Activated B cell treated with CpG ODN at 0.5 μM for 24 hours (primary cell): ENCODE results near the gene RORC. TPM values are rescaled to one million over a fixed set of nuclear protein-coding genes. Genes with fewer than 3 reads are reported as not detected.
"Not testable (repeated sequence)": the region's sequence is repeated elsewhere in the genome, so short reads cannot be mapped to it uniquely, and the experiment has no call there.

Source experiments
- ATAC-seq: fragments of 200-7000 bp; cut with Tn5 transposase; one replicate; pipeline ENCODE4 v1.10.0; 2021; ENCODE audit warnings: low read depth, mild to moderate bottlenecking, moderate library complexity
- CTCF ChIA-PET: fragments of 350-600 bp; sonication (Branson Sonifier 250); formaldehyde crosslinking; loops from one replicate; lab custom pipeline; 2021; ENCODE audit warnings: antibody characterized with exemption; lab: Charles Lee
- POLR2A ChIA-PET: fragments of 350-600 bp; sonication (Branson Sonifier 250); formaldehyde crosslinking; loops from one replicate; lab custom pipeline; 2021; ENCODE audit warnings: antibody characterized with exemption; lab: Charles Lee
- DNase-seq: peaks from one replicate; pipeline ENCODE4 v3.0.0; 2022
- H3K27ac Mint-ChIP-seq: one replicate; pipeline ENCODE4 v1.8.0; 2020; ENCODE audit warnings: mixed read lengths
- H3K27me3 Mint-ChIP-seq: one replicate; pipeline ENCODE4 v1.8.0; 2021; ENCODE audit warnings: mixed read lengths
- H3K36me3 Mint-ChIP-seq: one replicate; pipeline ENCODE4 v1.8.0; 2021; ENCODE audit warnings: low read depth, mixed read lengths
- H3K4me1 Mint-ChIP-seq: one replicate; pipeline ENCODE4 v1.8.0; 2021; ENCODE audit warnings: mixed read lengths
- H3K4me3 Mint-ChIP-seq: one replicate; pipeline ENCODE4 v1.8.0; 2020; ENCODE audit warnings: mild to moderate bottlenecking, mixed read lengths
- H3K9me3 Mint-ChIP-seq: one replicate; pipeline ENCODE4 v1.8.0; 2020; ENCODE audit warnings: mixed read lengths
- intact Hi-C: fragments of 100-400 bp; cut with micrococcal nuclease; formaldehyde crosslinking; loops from one replicate; pipeline ENCODE4 v1.15.1; 2024
- total RNA-seq: library from RNA; stranded (reverse); gene quantifications from 2 replicates; pipeline ENCODE4 v1.2.3, GENCODE V29; 2022
- TF ChIP-seq, protein P1 (sequence below): fragments of 200-600 bp; IDR thresholded peaks from one replicate; pipeline ENCODE4 v1.8.0; 2022; ENCODE audit warnings: antibody characterized with exemption, mild to moderate bottlenecking

Gene RORC
- 0.09 TPM in 1 of 2 replicates, not detected in the other for total RNA-seq

GRCh38 chr1:151831605-151832004, at the start of gene RORC:
RORC (minus strand) TSS chr1:151831802; CDS start chr1:151831764, 38 bp downstream.
- Mint-ChIP-seq H3K9me3 (no peaks in the 10 kb centered on the region), H3K4me3 (no peak within 1 kb of the TSS), H3K4me1 (peaks cover 9% of the 10 kb centered on the region), H3K27ac (no peak within 1 kb of the TSS), H3K27me3 (peaks cover 13% of the 10 kb centered on the region), H3K36me3 (no peaks in the 10 kb centered on the region)
- TF ChIP-seq, protein P1, sequence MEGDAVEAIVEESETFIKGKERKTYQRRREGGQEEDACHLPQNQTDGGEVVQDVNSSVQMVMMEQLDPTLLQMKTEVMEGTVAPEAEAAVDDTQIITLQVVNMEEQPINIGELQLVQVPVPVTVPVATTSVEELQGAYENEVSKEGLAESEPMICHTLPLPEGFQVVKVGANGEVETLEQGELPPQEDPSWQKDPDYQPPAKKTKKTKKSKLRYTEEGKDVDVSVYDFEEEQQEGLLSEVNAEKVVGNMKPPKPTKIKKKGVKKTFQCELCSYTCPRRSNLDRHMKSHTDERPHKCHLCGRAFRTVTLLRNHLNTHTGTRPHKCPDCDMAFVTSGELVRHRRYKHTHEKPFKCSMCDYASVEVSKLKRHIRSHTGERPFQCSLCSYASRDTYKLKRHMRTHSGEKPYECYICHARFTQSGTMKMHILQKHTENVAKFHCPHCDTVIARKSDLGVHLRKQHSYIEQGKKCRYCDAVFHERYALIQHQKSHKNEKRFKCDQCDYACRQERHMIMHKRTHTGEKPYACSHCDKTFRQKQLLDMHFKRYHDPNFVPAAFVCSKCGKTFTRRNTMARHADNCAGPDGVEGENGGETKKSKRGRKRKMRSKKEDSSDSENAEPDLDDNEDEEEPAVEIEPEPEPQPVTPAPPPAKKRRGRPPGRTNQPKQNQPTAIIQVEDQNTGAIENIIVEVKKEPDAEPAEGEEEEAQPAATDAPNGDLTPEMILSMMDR = no peak
- DNase-seq (no peak), ATAC-seq (no peak)
- CTCF ChIA-PET = no interaction called here
- intact Hi-C loops = loop anchor here (10.0 kb wide), 1 partner anchor 157 kb away; no protein-coding TSS in a partner anchor
- POLR2A ChIA-PET = no interaction called here

- no peak for ATAC-seq
- CTCF ChIA-PET = no interaction called here
- POLR2A ChIA-PET = no interaction called here
- H3K9me3 Mint-ChIP-seq = no peaks in the 10 kb centered on the region
- TF ChIP-seq, protein P1 = no peak
- H3K27me3 Mint-ChIP-seq = no peaks in the 10 kb centered on the region
- no peak overlapping the region for H3K4me3 Mint-ChIP-seq
- H3K27ac Mint-ChIP-seq = no peak overlapping the region
- intact Hi-C loops = no loop called here
- no peaks in the 10 kb centered on the region for H3K4me1 Mint-ChIP-seq
- DNase-seq = no peak
- H3K36me3 Mint-ChIP-seq = peaks cover 19% of the 10 kb centered on the region
Observed at GRCh38 chr1:151875419-151876097, 44.0 kb upstream of the RORC start.

GRCh38 chr1:151872776-151873175, 41.2 kb upstream of the RORC start:
- intact Hi-C loops, H3K27me3 Mint-ChIP-seq, H3K4me1 Mint-ChIP-seq, POLR2A ChIA-PET, H3K27ac Mint-ChIP-seq, CTCF ChIA-PET, ATAC-seq, H3K4me3 Mint-ChIP-seq, H3K9me3 Mint-ChIP-seq, DNase-seq: not testable (repeated sequence)
- peaks cover 19% of the 10 kb centered on the region for H3K36me3 Mint-ChIP-seq

- Mint-ChIP-seq H3K4me1 (no peaks in the 10 kb centered on the region), H3K27ac (no peak overlapping the region), H3K27me3 (no peaks in the 10 kb centered on the region), H3K36me3 (peaks cover 17% of the 10 kb centered on the region), H3K4me3 (no peak overlapping the region), H3K9me3 (no peaks in the 10 kb centered on the region)
- TF ChIP-seq, protein P1 = no peak
- no peak for ATAC-seq
- CTCF ChIA-PET = interaction anchor here (1.0 kb wide), 1 partner anchor 35 kb away, joined by 3 read pairs; no protein-coding TSS in a partner anchor
- no peak for DNase-seq
- intact Hi-C loops = no loop called here
- POLR2A ChIA-PET = interaction anchor here (0.7 kb wide), 1 partner anchor 163 kb away, joined by 7 read pairs; no protein-coding TSS in a partner anchor
Observed at GRCh38 chr1:151871284-151872030, 39.9 kb upstream of the RORC start.

DNA sequence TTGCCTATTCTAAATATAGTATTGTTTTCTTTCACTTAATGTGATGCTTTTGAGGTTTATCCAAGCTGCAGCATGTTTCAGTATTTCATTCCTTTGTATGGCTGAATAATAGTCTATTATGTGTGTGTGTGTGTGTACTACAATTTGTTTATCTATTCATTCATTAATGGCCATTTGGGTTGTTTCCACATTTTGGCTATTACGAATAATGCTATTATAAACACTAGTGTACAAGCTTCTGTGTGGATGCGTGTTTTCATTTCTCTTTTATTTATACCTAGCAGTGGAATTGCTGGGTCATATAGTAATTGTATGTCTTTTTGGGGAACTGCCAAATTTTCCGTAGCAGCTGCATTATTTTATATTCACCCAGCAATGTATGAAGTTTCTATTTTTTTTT, 36.9 kb upstream of the RORC start:
- DNase-seq (no peak), ATAC-seq (no peak)
- peaks cover 7% of the 10 kb centered on the region for H3K27me3 Mint-ChIP-seq
- H3K9me3 Mint-ChIP-seq = no peaks in the 10 kb centered on the region
- ChIA-PET POLR2A (no interaction called here), CTCF (no interaction called here)
- no peak overlapping the region for H3K4me3 Mint-ChIP-seq
- no peak overlapping the region for H3K27ac Mint-ChIP-seq
- TF ChIP-seq, protein P1 = no peak
- intact Hi-C loops = no loop called here
- no peaks in the 10 kb centered on the region for H3K4me1 Mint-ChIP-seq
- H3K36me3 Mint-ChIP-seq = peaks cover 3% of the 10 kb centered on the region
